Chondrocyte (in vitro differentiated cells): ENCODE data around the gene KCNH6. TPM values are rescaled to one million over a fixed set of nuclear protein-coding genes. Genes with fewer than 3 reads are reported as not detected.
A peak's percentile ranks its signal among the peaks of the same experiment; 100 is the strongest.

Experiments
- DNase-seq: peaks from one replicate; pipeline ENCODE4 v3.0.0; 2021; ENCODE audit warnings: mixed read lengths, low spot score
- H3K27ac Mint-ChIP-seq: one replicate; pipeline ENCODE4 v1.8.0; 2021; ENCODE audit warnings: mild to moderate bottlenecking, moderate library complexity, mixed read lengths; ENCODE audit not compliant: unreplicated experiment
- H3K27me3 Mint-ChIP-seq: 2 replicates; pipeline ENCODE4 v1.8.0; 2021; ENCODE audit warnings: low read depth, mixed read lengths
- H3K36me3 Mint-ChIP-seq: 2 replicates; pipeline ENCODE4 v1.8.0; 2021; ENCODE audit warnings: low read depth, mixed read lengths
- H3K4me1 Mint-ChIP-seq: 2 replicates; pipeline ENCODE4 v1.8.0; 2021; ENCODE audit warnings: low read depth, mild to moderate bottlenecking, mixed read lengths
- H3K4me3 Mint-ChIP-seq: one replicate; pipeline ENCODE4 v1.8.0; 2021; ENCODE audit warnings: mild to moderate bottlenecking, moderate library complexity, mixed read lengths; ENCODE audit not compliant: unreplicated experiment
- H3K9me3 Mint-ChIP-seq: 2 replicates; pipeline ENCODE4 v1.8.0; 2021; ENCODE audit warnings: low read depth, mixed read lengths
- CTCF ChIP-seq: fragments of 200-600 bp; sonication (generic); IDR thresholded peaks from 2 replicates; pipeline ENCODE4 v1.5.0; 2021; ENCODE audit warnings: antibody characterized with exemption, mild to moderate bottlenecking, moderate library complexity
- total RNA-seq: library from RNA; stranded (reverse); gene quantifications from 3 replicates; pipeline ENCODE4 v1.2.1, GENCODE V29; 2021

The KCNH6 gene
- total RNA-seq, 1 donor from 2014 or later: not detected

- no peaks in the 10 kb centered on the region for H3K4me1 Mint-ChIP-seq
- H3K4me3 Mint-ChIP-seq: no peak overlapping the region
- H3K27me3 Mint-ChIP-seq: peaks cover 11% of the 10 kb centered on the region
- no peak overlapping the region for H3K27ac Mint-ChIP-seq
- DNase-seq: peak; percentile 68
- H3K36me3 Mint-ChIP-seq: no peaks in the 10 kb centered on the region
- TF ChIP-seq CTCF: no peak
- no peaks in the 10 kb centered on the region for H3K9me3 Mint-ChIP-seq
These were observed 20.8 kb downstream of the KCNH6 start for GRCh38 chr17:63543822-63544420.

GRCh38 chr17:63544467-63545301, 21.5 kb downstream of the KCNH6 start:
- peaks cover 4% of the 10 kb centered on the region for H3K27me3 Mint-ChIP-seq
- no peaks in the 10 kb centered on the region for H3K36me3 Mint-ChIP-seq
- no peak for TF ChIP-seq CTCF
- H3K27ac Mint-ChIP-seq: no peak overlapping the region
- no peak overlapping the region for H3K4me3 Mint-ChIP-seq
- no peaks in the 10 kb centered on the region for H3K9me3 Mint-ChIP-seq
- peak; percentile 86 for DNase-seq
- peaks cover 5% of the 10 kb centered on the region for H3K4me1 Mint-ChIP-seq

- no peak for TF ChIP-seq CTCF
- Mint-ChIP-seq H3K36me3 (no peaks in the 10 kb centered on the region), H3K27ac (no peak overlapping the region), H3K4me3 (no peak overlapping the region), H3K4me1 (peaks cover 11% of the 10 kb centered on the region), H3K27me3 (no peaks in the 10 kb centered on the region), H3K9me3 (no peaks in the 10 kb centered on the region)
- DNase-seq: peak; percentile 63
These were observed 23.3 kb downstream of the KCNH6 start for GRCh38 chr17:63546308-63547082.

DNA sequence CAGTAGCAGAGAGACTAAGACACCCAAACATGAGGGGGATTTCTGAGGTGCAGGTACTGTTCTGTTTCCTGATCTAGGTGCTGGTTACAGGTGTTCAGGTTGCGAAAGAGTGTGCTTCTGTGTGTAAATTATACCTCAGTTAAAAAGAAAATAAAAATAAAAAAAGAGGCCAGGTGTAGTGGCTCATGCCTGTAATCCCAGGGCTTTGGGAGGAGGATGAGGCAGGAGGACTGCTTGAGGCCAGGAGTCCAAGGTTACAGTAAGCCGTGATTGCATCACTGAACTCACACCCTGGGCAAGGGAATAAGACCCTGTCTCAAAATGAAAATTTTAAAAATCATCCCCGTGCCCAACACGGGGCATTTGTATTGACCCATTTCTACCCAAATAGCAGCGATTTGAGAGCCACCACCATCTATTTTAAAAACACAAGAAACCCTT, 23.9 kb downstream of the KCNH6 start:
- no peak for DNase-seq
- Mint-ChIP-seq H3K27me3 (no peaks in the 10 kb centered on the region), H3K27ac (no peak overlapping the region), H3K36me3 (no peaks in the 10 kb centered on the region), H3K9me3 (no peaks in the 10 kb centered on the region), H3K4me3 (no peak overlapping the region), H3K4me1 (peaks cover 16% of the 10 kb centered on the region)
- TF ChIP-seq CTCF: no peak
